Ramos (cell line): ENCODE data around the gene MTERF4.

ENCODE experiments used
- in situ Hi-C: fragments of 300-500 bp; cut with MboI; formaldehyde crosslinking; loops from one replicate; pipeline ENCODE4 v1.14.3; 2022; ENCODE audit warnings: low sequenced_read_pairs; ENCODE audit not compliant: unreplicated experiment

MTERF4 gene

GRCh38 chr2:241102239-241102803 lies at the start of gene MTERF4:
TSS of gene MTERF4 (minus strand) at chr2:241102287. CDS start at chr2:241102273, 14 bp downstream.
- in situ Hi-C loops: no loop called here

GRCh38 chr2:241150660-241151530 lies 48.8 kb upstream of the MTERF4 start:
- in situ Hi-C loops: no loop called here

GRCh38 chr2:241149925-241150659 lies 48.0 kb upstream of the MTERF4 start, which contains the start of gene PPP1R7:
TSS of gene PPP1R7 (plus strand) at chr2:241150467. CDS start at chr2:241150496, 29 bp downstream.
- in situ Hi-C loops: no loop called here

- in situ Hi-C loops: no loop called here
Observed at GRCh38 chr2:241149675-241149924, 47.5 kb upstream of the MTERF4 start.

- in situ Hi-C loops: no loop called here
Observed at GRCh38 chr2:241148891-241149674, 47.0 kb upstream of the MTERF4 start, which contains the start of gene PASK. TSS of gene PASK (minus strand) at chr2:241149472. CDS start at chr2:241143032, 6,440 bp downstream.

GRCh38 chr2:241148239-241148638 lies 46.2 kb upstream of the MTERF4 start:
- in situ Hi-C loops: no loop called here

GRCh38 chr2:241147336-241147735 lies 45.2 kb upstream of the MTERF4 start:
- in situ Hi-C loops: no loop called here

- in situ Hi-C loops: no loop called here
Observed at GRCh38 chr2:241146286-241146685, 44.2 kb upstream of the MTERF4 start.

- in situ Hi-C loops: no loop called here
Observed at GRCh38 chr2:241142593-241142992, 40.5 kb upstream of the MTERF4 start.

- in situ Hi-C loops: no loop called here
Observed at GRCh38 chr2:241142063-241142462, 40.0 kb upstream of the MTERF4 start.

- in situ Hi-C loops: no loop called here
Observed at GRCh38 chr2:241141214-241141770, 39.2 kb upstream of the MTERF4 start.

- in situ Hi-C loops: no loop called here
Observed at GRCh38 chr2:241140445-241140840, 38.4 kb upstream of the MTERF4 start.

- in situ Hi-C loops: no loop called here
Observed at GRCh38 chr2:241139531-241140444, 37.7 kb upstream of the MTERF4 start.

GRCh38 chr2:241138471-241138870 lies 36.4 kb upstream of the MTERF4 start:
- in situ Hi-C loops: no loop called here

- in situ Hi-C loops: no loop called here
Observed at GRCh38 chr2:241137276-241138190, 35.4 kb upstream of the MTERF4 start.

GRCh38 chr2:241136661-241137260 lies 34.7 kb upstream of the MTERF4 start:
- in situ Hi-C loops: no loop called here

GRCh38 chr2:241136191-241136590 lies 34.1 kb upstream of the MTERF4 start:
- in situ Hi-C loops: no loop called here

- in situ Hi-C loops: no loop called here
Observed at GRCh38 chr2:241135737-241136136, 33.6 kb upstream of the MTERF4 start.
